PC-3 (cell line): ENCODE measurements around the gene HSF2BP. TPM values are rescaled to one million over a fixed set of nuclear protein-coding genes. Genes with fewer than 3 reads are reported as not detected.
"Not testable (repeated sequence)": the region's sequence is repeated elsewhere in the genome, so short reads cannot be mapped to it uniquely, and the experiment has no call there.

Experiments
- ATAC-seq: fragments of 200-7000 bp; cut with Tn5 transposase; 2 replicates; pipeline ENCODE4 v1.9.1; 2020; ENCODE audit warnings: mild to moderate bottlenecking, moderate library complexity
- BruUV-seq: library from RNA; stranded (reverse); fragments of 400-500 nt; replicated peaks from 2 replicates; lab custom pipeline; 2021; lab: Mats Ljungman, UMichigan
- CTCF ChIA-PET: fragments of 300-600 bp; sonication (Branson Sonifier 250); formaldehyde crosslinking; loops from one replicate; lab custom pipeline; 2022; ENCODE audit warnings: antibody characterized with exemption; lab: Charles Lee
- POLR2A ChIA-PET: fragments of 300-600 bp; sonication (Branson Sonifier 250); formaldehyde crosslinking; loops from one replicate; lab custom pipeline; 2022; ENCODE audit warnings: antibody characterized with exemption; ENCODE audit not compliant: unreplicated experiment; lab: Charles Lee
- DNase-seq: peaks from one replicate; pipeline ENCODE4 v3.0.0-alpha.2; 2015
- H2AFZ ChIP-seq: fragments of 300-600 bp; sonication (generic); 2 replicates; pipeline ENCODE4 v1.6.0; 2016; ENCODE audit warnings: antibody characterized with exemption, low read length
- H3F3A ChIP-seq: fragments of 300-600 bp; sonication (generic); one replicate; pipeline ENCODE4 v1.6.0; 2017; ENCODE audit warnings: antibody characterized with exemption, low read length, control low read depth, mild to moderate bottlenecking; ENCODE audit not compliant: unreplicated experiment
- H3K27ac ChIP-seq: fragments of 300-600 bp; sonication (generic); 2 replicates; pipeline ENCODE4 v1.5.1; 2016; ENCODE audit warnings: mild to moderate bottlenecking, low read length
- H3K27me3 ChIP-seq: fragments of 300-600 bp; sonication (generic); 2 replicates; pipeline ENCODE4 v1.6.1; 2016; ENCODE audit warnings: low read length, mixed read lengths
- H3K36me3 ChIP-seq: fragments of 300-600 bp; sonication (generic); 2 replicates; pipeline ENCODE4 v1.6.1; 2016; ENCODE audit warnings: low read depth, mixed run types, low read length, mixed read lengths
- H3K4me1 ChIP-seq: fragments of 300-600 bp; sonication (generic); 2 replicates; pipeline ENCODE4 v1.5.1; 2016; ENCODE audit warnings: low read length; ENCODE audit not compliant: insufficient read depth
- H3K4me2 ChIP-seq: fragments of 300-600 bp; sonication (generic); 2 replicates; pipeline ENCODE4 v1.6.0; 2016; ENCODE audit warnings: low read length
- H3K4me3 ChIP-seq: fragments of 300-600 bp; sonication (generic); 2 replicates; pipeline ENCODE4 v1.5.1; 2016; ENCODE audit warnings: mild to moderate bottlenecking, low read length, mixed read lengths
- H3K79me2 ChIP-seq: fragments of 300-600 bp; sonication (generic); 2 replicates; pipeline ENCODE4 v1.6.1; 2017; ENCODE audit warnings: low read length, mixed read lengths
- H3K9ac ChIP-seq: fragments of 300-600 bp; sonication (generic); 2 replicates; pipeline ENCODE4 v1.6.0; 2016; ENCODE audit warnings: mild to moderate bottlenecking, low read length
- H3K9me2 ChIP-seq: fragments of 300-600 bp; sonication (generic); replicated peaks from 2 replicates; pipeline ENCODE4 v1.6.1; 2016; ENCODE audit warnings: mixed run types, low read length, mixed read lengths
- H3K9me3 ChIP-seq: fragments of 300-600 bp; sonication (generic); 2 replicates; pipeline ENCODE4 v1.6.1; 2016; ENCODE audit warnings: low read length, mixed read lengths
- H4K20me1 ChIP-seq: fragments of 300-600 bp; sonication (generic); 2 replicates; pipeline ENCODE4 v1.6.1; 2016; ENCODE audit warnings: low read length, mixed read lengths
- intact Hi-C: fragments of 100-400 bp; cut with micrococcal nuclease; formaldehyde crosslinking; loops from 2 replicates; pipeline ENCODE4 v1.9.0; 2023
- total RNA-seq: library from RNA; depleted of rRNA; stranded (reverse); fragments of >200 nt; gene quantifications from 2 replicates; pipeline ENCODE4 v1.2.3, GENCODE V29; 2014

HSF2BP gene
- total RNA-seq, 1 experiment from 2014 or later = 2.4 TPM

GRCh38 chr21:43511209-43511608, 148.1 kb downstream of the HSF2BP start:
- H2AFZ ChIP-seq, H3K9me2 ChIP-seq, H3K4me2 ChIP-seq, H3K27me3 ChIP-seq, H3K9ac ChIP-seq, H3K4me1 ChIP-seq, H3K4me3 ChIP-seq, H3K9me3 ChIP-seq, ATAC-seq, BruUV-seq, H4K20me1 ChIP-seq, CTCF ChIA-PET, DNase-seq, POLR2A ChIA-PET, intact Hi-C loops, H3F3A ChIP-seq, H3K79me2 ChIP-seq, H3K27ac ChIP-seq, H3K36me3 ChIP-seq: not testable (repeated sequence)

DNA sequence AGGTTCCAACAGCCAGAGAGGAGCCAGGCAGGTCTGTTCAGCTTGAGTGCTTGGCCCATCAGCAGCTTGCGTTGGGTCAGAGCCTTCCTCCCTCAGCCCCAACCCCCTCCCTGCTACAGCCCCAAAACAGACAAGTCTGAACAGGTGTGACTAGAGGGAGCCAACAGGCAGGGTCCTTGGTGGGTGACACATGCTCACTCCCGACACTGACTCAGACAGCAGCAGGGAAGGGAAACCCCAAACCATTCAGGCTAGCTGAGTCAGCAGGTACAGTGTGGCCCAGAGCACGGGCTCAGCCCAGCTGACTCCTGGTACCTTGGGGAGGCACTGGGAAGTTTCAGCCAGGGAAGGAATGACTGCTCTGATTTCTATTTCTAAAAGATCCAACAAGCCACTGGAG, 148.6 kb downstream of the HSF2BP start:
- ATAC-seq = peak; percentile 84

DNA sequence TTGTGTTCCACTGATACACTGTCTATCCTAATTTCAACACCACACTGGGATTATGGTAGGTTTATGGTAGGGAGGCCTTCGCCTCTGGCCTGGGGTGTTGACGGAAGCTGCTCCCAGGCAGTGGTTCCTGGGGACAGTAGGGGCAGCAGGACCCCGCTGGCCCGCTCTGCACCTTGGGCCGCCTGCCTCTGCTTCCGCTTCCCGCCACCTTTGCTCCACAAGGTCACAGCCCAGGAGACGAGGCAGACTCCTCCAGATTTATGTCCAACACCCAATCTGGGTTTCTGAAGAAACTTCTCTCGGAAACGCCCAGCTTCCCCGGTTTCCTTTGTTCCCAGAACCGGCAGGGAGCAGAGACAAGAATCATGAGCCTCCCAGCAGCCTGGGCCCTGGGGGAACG, 155.4 kb downstream of the HSF2BP start:
- H3K4me3 ChIP-seq, H4K20me1 ChIP-seq, H3K4me1 ChIP-seq, intact Hi-C loops, ATAC-seq, H3F3A ChIP-seq, BruUV-seq, DNase-seq, H3K9me3 ChIP-seq, POLR2A ChIA-PET, CTCF ChIA-PET, H3K27me3 ChIP-seq, H3K9me2 ChIP-seq, H3K9ac ChIP-seq, H3K36me3 ChIP-seq, H2AFZ ChIP-seq, H3K4me2 ChIP-seq, H3K79me2 ChIP-seq, H3K27ac ChIP-seq: not testable (repeated sequence)

More for the DNA sequence above, 148.6 kb downstream of the HSF2BP start:
- H3K27ac ChIP-seq, H2AFZ ChIP-seq, H3K9me2 ChIP-seq, H3K79me2 ChIP-seq, CTCF ChIA-PET, H3F3A ChIP-seq, H3K9me3 ChIP-seq, H3K4me1 ChIP-seq, DNase-seq, H3K4me3 ChIP-seq, BruUV-seq, intact Hi-C loops, H3K27me3 ChIP-seq, H3K4me2 ChIP-seq, H3K36me3 ChIP-seq, H3K9ac ChIP-seq, POLR2A ChIA-PET, H4K20me1 ChIP-seq: not testable (repeated sequence)

DNA sequence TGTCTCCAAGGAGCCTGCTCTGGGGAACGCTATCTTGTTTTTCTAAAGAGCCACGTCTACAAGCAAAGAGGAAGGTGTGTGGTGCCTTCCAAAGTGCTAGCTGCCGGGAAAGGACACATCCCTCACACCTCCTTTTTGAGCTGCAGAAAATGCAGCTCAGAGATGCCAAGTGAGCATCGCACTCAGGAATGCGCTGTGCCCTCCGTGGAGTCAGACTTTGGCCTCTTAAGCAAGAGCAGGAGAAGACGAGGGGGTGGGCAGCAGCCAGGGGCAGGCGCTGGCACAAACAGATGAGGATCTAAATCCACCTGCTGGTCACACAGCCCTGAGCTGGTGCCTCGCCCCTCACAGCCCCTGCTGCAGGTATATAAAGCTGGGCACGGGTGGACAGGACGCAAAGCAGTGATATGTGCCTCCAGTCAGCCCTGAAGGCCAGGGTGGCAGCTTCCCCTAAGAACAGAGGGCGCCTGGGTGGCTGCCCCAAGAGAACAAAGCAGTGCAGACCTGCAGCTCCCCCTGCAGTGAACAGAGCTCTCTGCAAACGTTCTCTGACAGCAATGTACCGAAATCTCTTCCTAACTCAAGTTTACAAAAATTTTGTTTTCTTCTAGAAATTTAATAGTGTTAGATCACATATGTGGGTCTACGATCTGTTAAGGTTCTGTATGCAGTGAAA, 156.1 kb downstream of the HSF2BP start:
- peak; percentile 69 for ATAC-seq
- DNase-seq, BruUV-seq, H2AFZ ChIP-seq, CTCF ChIA-PET, H3K4me2 ChIP-seq, H3F3A ChIP-seq, H3K4me3 ChIP-seq, POLR2A ChIA-PET, H3K9me3 ChIP-seq, H4K20me1 ChIP-seq, intact Hi-C loops, H3K36me3 ChIP-seq, H3K27me3 ChIP-seq, H3K4me1 ChIP-seq, H3K9me2 ChIP-seq, H3K79me2 ChIP-seq, H3K27ac ChIP-seq, H3K9ac ChIP-seq: not testable (repeated sequence)

GRCh38 chr21:43502407-43503071, 156.7 kb downstream of the HSF2BP start:
- CTCF ChIA-PET, H3K4me3 ChIP-seq, H3K27me3 ChIP-seq, H3K4me1 ChIP-seq, POLR2A ChIA-PET, H3F3A ChIP-seq, H3K79me2 ChIP-seq, H4K20me1 ChIP-seq, H3K9me3 ChIP-seq, H3K27ac ChIP-seq, H3K36me3 ChIP-seq, H3K9ac ChIP-seq, H2AFZ ChIP-seq, intact Hi-C loops, H3K9me2 ChIP-seq, DNase-seq, H3K4me2 ChIP-seq: not testable (repeated sequence)
- BruUV-seq = TSS peak; percentile 91
- peak; percentile 83 for ATAC-seq

GRCh38 chr21:43498924-43499323, 160.4 kb downstream of the HSF2BP start:
- CTCF ChIA-PET, BruUV-seq, H2AFZ ChIP-seq, H3K9ac ChIP-seq, intact Hi-C loops, H3K4me1 ChIP-seq, H3K9me3 ChIP-seq, H3K4me2 ChIP-seq, H3K79me2 ChIP-seq, DNase-seq, ATAC-seq, H4K20me1 ChIP-seq, H3K36me3 ChIP-seq, H3F3A ChIP-seq, H3K27me3 ChIP-seq, POLR2A ChIA-PET, H3K4me3 ChIP-seq, H3K9me2 ChIP-seq: not testable (repeated sequence)
- peak overlapping the region; percentile 51; the same call in 1 of the 2 replicates for H3K27ac ChIP-seq
